Muscle of back (tissue), 11 donors: Measurements from ENCODE around the gene SMYD3. TPM values are rescaled to one million over a fixed set of nuclear protein-coding genes. Genes with fewer than 3 reads are reported as not detected.

Experiments used
- DNase-seq, 3 donors: peaks; one replicate each; pipeline versions ENCODE4 v3.0.0 to v3.0.0-alpha.2; 2013
- polyA plus RNA-seq, 10 donors: library from polyadenylated mRNA; unstranded; fragments of 120-200 nt; gene quantifications; one replicate each; pipeline ENCODE4 v1.2.1, GENCODE V29; 2013; ENCODE audit not compliant: insufficient read length in 10 of 10

SMYD3 gene
- polyA plus RNA-seq, 10 donors, result 7.0 to 11.3 (median 9.9) TPM

DNA sequence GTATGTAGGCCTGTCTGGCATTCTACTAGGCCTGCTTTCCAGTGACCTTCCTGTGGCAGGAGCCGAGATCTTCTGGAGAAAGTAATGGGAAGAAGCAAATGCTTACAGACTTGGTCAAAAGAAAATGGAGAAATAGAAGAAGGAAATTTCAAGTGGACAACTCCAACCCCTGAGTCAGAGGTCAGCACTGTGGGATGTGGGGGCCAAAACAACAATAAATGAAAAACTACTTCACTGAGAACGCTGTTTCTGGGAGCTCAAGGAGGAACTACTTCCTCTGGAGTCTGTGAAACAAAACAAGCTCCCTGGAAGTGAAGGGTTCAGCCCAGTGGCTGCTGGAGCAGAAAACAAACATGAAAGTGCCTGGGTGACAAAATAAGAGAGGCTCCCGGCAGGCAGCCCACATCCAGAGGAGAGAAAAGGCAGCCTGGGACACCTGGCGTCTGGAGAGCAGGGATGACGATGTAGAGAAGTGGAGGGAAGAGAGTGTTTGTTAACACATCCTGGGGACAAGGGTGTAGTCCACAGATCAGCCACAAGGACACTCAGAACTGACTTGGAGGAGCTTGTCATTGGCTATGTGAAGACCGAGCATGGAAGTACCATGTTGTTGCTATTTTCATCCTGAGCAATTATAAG is 355.2 kb downstream of the SMYD3 start:
- no peak for DNase-seq

DNA sequence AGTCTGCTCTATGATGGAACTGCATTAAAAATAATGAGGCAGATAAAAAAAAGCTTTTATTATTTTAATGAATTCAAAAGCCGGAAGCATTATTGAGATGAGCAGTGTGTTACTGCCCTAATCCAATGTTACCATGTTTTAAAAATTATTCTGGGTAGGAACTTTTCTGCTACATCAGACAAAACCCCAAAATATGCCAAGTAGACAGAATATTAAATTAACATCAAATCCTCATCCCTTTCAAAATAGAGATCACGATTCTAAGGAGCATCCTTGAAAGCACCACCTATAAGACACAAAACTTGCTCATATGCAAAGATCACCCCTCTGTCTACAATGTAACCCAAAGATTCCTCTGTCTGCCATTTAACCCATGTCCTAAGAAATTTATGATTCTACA is 357.5 kb downstream of the SMYD3 start:
- no peak for DNase-seq

DNA sequence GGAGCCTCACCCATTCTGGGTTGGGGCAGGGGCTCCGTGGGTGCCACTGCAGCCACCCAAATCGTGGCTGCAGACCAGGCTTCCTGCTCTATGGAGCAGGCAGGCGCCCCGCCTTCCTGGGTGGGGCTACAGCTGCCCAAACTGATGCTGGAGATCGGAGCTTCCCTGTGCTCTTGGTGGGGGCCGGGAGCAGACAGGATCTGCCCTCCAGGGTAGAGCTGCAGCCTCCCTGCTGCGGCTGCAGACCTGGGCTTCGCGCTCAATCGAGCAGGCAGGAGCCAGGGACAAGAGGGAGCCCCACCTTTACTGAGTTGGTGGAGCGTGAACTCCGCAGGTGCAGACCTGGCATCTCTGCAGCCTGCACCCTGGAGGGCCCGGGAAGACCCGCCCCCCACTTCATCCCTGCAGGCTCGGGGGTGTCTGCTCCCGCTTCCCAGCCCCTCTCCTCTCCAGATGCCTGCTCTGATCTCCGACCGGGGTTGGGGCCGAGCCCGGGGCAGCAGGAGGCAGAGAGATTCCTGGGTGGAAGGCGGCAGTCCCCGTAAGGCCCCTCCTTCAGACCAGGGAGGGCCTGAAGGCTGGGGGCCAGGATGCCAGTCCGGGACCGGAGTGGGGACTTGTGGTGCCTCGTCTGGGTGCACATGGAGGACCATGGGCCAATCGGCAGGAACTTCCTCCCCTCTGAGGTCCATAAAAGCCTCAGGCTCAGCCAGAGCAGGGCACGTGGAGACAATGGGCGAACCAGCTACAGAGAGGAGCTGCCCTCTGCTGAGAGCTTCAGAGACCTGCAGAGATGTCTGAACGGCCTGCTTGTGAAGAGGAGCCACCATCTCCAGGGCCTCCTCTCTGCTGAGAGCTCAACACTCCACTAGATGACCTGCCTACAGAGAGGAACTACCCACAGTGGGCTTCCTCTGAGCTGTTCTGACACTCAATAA is 359.3 kb downstream of the SMYD3 start:
- DNase-seq, result no peak

DNA sequence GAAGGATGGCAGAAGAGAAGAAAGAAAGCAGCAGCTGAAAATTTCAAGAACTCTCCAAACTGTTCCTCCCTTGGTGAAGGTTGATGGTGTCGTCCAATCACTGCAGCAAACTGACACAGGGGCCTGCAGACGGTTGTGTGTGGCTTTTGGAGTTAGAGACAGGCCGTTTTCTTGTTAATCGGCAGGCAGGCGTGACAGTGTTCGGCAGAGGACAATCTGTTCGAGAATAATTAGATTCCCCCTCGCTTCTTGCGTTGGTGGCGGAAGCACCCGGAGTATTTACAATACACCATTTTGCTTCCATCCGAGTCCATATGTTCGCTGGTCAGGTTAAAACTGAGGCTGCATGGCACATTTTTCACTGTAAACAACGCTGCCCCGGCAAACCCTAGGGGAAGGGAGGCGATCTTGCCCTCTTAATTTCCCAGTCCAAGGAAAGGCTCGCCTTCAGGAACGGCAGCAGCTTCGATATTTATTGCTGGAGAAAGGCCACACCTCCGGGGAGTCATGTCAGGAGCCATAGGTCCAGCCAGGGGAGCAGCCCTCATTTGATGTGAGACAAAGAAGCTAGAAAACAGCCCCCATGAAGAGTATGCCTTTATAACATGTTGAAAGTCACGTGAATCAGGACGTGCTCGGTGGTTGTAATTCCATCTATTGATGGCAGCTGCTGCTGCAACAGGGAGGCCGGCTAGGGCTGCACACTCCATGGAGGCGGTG is 360.1 kb downstream of the SMYD3 start:
- DNase-seq, result no peak

DNA sequence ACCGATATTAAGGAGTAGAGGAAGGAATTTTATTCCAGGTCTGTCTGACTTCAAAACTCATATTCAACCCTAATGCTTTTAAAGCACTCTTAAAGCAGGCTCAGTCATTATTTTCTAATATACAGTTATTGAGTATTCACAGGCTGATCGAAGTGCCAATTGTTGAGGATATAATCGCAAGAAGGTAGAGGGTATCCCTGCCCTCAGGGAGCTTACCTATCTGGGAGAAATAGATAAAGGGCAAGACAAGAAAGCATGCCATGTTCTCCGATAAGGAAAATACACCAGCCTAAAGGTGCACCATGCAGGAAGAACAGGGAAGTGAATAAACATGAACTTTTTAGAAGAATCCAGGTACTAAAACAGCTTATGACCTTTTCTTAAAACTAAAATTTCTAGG is 361.2 kb downstream of the SMYD3 start:
- DNase-seq, result no peak

DNA sequence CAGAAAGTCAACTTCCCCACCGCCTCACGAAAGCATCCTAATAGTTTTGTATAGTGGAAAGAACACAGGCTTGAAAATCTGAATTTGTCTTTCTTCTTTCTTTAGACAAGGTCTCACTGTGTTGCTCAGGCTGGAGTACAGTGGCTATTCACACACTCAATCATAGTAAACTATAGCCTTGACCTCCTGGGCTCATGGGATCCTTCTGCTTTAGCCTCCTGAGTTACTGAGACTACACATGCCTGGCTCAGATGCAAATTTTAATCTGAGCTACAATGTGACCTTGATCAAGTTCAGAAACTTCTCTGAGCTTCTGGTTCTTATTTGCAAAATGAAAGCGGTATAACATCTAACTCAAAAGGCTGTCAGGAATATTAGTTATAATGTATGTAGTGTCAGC is 362.1 kb downstream of the SMYD3 start:
- DNase-seq, result no peak

DNA sequence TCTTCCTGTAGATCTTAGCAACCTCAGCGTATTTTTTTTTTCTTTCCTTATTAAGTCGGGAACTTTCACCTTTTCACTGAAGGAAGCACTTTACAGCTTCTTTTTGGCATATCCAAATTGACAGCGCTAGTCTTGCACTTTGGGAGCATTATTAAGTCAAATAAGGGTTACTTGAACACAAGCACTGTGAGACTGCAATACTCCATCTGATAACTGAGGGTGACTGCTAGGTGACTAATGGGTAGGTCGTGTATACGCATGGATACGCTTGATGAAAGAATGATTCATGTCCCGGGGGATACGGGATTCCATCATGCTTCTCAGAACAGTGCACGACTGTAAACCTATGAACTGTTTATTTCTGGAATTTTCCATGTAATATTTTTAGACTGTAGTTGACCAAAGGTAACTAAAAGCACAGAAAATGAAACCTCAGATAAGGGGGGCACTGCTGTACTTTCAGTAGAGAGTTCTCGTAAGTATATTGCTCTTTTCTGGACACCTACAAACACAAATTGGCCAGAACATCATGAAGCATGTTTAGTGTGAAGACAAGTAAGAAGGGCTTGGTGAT is 364.7 kb downstream of the SMYD3 start:
- DNase-seq, result peak in 1 of 3 donors; percentile 90

DNA sequence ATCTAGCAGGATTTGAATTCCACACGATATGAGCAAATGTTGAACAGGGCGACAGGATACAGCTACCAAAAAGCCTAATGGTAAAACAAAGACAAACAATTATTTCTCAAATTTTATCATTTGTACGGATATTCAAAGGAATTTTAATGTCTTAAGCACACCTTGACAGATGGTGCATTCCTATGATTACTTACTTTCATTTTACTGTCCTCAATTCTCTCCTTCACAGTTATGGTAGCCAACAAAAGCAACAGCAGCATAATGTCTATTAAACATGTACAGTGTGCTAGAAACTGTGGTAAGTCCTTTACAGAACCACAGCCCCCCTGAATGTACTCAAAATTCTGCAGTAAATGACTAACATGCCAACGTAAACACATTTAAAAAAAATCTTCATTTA is 365.8 kb downstream of the SMYD3 start:
- DNase-seq, result no peak

DNA sequence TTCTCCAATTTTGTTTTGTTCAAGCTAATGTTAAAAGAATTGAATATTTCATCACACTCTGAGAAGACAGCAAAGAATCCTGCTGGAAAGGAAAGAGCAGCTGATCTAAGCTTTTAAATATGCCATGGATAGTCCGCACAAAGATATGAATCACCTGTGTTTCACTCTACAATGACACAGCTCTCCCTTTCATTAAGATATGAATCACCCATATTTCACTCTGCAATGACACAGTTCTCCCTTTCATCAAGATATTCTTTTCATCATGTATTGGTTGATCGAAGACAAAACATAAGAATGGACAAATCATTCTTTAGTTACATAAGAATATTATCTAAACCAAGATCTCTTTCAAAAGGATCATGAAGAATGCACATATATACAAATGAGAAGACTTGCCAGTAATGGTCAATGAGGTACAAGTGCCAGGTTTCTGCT is 367.3 kb downstream of the SMYD3 start:
- peak in 1 of 3 donors; percentile 81 for DNase-seq

DNA sequence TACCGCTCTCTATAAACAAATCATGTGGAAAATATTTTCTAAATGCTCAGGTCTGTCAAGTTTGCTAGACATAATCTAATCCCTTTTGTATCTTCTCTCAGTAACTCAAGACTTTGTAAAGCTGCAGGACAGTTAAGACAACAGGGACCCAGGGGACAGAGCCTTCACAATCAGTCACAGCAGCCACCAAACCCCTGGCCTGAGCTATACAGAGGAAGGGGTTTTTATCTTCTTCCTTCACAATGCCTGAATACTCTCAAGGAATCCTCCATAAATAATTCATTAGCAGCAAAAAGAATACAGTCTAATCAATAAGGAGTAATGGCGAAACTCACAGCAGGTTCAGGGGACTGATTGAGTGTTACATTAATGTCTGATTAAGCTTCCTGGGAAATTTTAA is 368.3 kb downstream of the SMYD3 start:
- DNase-seq, result no peak

DNA sequence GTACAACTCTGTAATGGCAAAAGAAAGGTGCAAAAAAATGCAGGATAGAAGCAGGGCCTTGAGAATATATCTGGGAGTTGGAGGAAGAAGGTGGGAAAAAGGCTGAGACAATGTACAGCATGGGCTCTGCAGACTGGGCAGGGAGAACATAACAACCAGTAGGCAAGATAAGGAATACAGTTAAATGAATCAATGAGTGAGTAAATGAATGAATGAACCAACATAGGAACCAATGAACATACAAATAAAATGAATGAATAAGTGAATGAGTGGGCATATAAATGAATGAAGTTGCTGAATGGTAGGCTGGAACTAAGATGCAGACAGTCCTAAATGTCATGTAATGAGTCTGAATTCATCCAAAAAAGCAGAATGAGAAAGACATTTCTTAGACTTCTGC is 370.6 kb downstream of the SMYD3 start:
- no peak for DNase-seq

DNA sequence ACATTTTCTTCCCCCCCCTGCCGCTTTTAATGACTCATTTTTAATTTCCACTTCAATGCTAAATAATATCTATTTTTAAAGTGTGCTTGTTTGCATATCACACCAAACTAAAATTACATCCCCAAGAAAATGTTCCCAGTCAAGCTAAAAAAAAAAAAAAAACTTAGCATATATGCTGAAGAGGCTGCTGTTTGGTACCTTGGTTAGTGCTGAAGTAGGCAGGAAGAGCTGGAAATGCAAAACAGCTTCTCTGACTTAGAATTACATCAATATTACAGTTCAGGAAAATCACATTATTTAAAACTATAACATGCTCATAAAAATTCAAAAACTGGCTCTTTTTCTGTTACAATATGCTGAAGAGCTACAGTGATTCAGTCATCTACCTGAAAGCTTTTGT is 372.3 kb downstream of the SMYD3 start:
- DNase-seq, result no peak

DNA sequence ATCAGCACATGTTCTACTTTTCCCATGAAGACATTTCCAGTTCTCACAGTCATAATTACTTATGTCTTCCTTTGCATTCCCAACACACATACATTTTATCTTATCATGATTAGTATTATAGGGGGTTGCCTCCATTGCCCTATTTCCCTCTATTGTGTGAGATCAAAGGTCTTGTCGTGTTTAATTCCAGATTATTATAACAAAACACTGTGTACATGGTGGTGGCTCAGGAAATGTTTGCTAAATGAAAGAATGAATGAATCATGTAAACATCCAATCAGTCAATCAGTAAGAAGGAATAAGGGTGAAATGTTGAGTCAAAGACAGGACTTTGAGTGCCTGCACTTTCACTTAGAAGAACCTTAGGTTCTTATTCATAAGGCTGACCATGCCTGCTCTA is 376.0 kb downstream of the SMYD3 start:
- no peak for DNase-seq

DNA sequence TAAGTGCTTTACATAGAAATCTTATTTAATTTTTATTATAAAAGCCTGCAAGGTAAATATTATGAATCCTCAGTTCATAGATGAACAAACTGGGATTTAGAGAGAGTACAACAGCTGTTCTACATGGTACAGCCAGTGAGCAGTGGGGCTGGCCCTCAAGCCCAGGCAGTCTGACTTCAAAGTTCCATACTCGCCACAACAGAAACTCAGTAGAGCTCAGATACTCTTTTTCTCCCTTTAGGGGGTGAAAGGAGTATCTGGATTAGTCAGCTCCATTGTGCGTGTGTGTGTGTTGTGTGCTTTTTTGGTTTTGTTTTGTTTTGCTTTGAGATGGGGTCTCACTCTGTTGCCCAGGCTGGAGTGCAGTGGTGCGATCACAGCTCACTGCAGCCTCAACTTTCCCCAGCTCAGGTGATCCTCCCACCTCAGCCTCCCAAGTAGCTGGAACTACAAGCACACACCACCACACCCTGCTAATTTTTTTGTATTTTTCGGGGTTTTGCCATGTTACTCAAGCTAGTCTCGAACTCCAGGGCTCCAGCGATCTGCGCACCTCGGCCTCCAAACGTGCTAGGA is 378.5 kb downstream of the SMYD3 start:
- DNase-seq, result no peak

DNA sequence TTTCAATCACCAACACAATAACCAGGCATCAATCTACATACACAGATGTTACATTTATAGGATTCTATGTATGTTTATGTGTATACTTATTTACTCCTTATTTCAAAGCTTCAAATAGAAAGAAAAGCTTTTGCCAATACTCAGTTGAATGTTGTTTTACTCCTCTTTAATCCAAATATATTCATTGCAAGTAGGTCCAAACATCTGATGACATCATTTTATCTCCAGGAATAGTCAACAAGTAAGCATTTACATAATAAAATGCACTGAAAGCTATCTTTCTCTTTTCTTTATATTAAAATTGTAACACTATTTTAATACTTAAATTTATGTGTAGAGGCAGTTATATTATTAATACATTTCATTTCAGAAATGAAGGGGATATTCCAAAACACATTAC is 380.5 kb downstream of the SMYD3 start:
- no peak for DNase-seq

DNA sequence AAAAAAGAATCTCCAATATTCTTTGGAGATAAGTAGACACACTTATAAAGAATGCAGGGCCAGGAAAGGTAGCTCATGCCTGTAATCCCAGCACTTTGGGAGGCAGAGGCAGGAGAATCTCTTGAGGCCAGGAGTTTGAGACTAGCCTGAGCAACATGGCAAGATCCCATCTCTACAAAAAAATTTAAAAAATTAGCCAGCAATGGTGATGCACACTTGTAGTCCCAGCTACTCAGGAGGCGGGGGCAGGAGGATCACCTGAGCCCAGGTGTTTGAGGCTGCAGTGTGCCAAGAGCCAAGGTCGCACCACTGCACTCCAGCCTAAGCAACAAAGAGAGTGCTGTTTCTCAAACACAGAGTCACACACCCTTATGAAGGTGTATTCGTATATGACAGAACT is 385.0 kb downstream of the SMYD3 start:
- no peak for DNase-seq

DNA sequence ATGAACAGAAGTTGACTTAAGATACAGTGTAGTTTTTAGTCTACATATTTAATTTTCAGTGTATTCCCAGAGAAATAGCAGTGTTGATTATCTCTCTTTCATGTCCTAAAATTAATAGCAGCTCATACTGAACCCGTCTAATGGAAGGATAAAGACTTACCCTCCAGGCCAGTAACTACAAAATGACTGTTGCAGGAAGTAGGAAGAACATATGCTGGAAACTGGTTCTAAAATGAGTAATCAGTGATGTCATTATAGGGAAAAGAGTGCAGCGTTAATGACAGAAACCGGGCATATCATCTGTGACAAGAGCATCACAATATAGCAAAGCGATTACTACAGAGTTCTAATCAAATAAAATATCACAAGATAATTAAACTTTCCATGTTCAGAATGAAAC is 385.5 kb downstream of the SMYD3 start:
- DNase-seq, result no peak

DNA sequence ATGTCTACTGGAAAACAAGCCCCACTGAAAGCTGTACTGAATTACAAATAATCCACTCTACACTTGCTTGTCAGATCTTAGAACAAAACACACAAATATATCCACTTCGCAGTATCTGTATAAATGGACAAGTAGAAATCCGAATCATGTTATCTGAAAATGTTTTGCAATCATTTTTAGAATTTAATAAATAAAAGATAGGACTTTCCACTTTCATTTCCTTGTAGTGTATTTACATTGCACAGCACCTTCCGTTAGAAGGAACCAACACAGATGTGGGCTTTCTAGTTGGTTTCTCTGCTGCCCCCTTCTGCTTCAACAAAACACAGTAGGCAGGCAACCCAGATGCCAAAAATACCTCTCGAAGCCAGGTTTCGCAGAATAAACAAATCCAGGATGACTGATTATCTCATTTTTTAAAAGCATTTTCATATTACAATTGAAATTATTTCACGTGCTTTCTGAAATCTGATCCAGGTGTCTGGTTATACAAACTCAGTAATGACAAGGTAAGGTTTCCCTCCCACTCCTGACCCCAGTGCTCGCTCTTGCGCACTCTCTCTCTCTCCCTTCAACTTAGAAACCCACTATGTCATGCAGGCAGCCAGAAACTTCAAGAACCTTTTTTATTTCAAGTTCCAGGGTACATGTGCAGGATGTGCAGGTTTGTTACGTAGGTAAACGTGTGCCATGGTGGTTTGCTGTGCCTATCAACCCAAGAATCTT is 389.9 kb downstream of the SMYD3 start:
- DNase-seq, result peak; percentile 12 to 53 (median 31)

DNA sequence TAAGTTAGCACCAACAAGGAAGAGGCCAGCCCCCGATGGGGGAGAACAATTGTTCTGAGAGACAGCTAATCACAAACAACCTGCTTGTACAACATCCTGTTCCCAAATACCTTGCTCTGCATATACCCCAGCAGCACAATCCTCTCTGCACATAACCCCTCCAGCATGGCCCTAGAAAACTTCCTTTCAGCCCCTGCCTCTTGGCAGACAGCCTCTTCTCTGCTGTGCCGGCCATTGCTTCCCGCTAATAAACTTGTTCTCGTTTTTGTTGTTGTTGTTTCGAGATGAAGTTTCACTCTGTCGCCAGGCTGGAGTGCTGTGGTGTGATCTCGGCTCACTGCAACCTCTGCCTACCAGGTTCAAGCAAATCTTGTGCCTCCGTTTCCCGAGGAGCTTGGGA is 392.7 kb downstream of the SMYD3 start:
- DNase-seq, result no peak

DNA sequence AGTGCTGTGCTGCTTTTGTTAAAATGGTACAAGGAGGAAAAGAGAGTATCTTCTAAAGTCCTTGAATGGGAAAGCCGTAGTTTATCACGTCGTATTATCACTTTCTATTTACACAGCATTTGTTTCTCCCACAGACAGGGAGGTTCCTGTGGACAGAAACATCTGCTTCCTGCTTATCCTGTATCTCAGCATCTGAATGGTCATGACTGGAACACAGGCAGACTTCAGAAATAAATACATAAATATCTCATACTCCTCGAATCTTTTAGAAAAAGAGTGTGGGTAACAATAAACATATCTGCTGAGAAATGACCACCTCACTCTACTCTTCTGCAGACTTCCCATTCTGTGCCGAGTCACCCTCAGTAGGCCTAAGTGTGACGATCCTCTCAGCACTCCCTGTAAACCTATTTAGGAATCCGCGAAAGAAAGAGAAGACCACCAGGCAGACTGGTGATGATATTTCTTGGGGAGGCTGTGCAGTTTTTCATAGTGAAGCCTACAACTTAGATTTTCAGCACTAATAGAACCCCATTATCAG is 393.5 kb downstream of the SMYD3 start:
- no peak for DNase-seq

DNA sequence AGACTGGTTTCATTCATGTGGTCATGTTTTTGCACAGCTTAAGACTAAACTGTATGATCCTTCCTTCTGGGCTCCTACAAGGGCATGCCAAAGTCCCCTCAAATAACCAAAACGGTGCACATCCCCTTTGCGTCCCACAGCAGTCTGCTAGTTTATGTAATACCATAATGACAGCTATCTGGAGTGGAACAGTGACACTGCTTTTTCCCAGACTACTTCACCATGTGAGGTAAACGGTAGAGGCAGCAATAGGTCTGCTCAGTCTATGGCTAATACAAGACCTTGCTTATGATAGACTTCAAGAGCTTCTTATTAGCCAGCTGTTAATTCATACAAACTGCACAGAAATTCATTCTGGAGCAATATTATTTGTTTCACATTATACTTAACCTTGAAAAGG is 395.5 kb downstream of the SMYD3 start:
- DNase-seq, result no peak
